Fibroblast of lung (primary cell): ENCODE measurements around the gene SLC29A1.

Experiments
- CTCF ChIP-seq, 2 donors: IDR thresholded peaks in 1 of 2; conservative IDR thresholded peaks in 1 of 2; 1 replicate in 1 of 2; 2 replicates in 1 of 2; pipeline ENCODE4 v1.5.1; 2011 to 2012; ENCODE audit warnings: low read length in 2 of 2, control low read depth in 1 of 2, inconsistent platforms in 1 of 2, low read depth in 1 of 2, mild to moderate bottlenecking in 1 of 2
- EZH2 ChIP-seq: IDR thresholded peaks from 2 replicates; pipeline ENCODE4 v1.5.1; 2012; ENCODE audit warnings: low read length, control low read depth, mild to moderate bottlenecking; ENCODE audit errors: missing control alignments

GRCh38 chr6:44228836-44229235 is 5.4 kb downstream of the SLC29A1 start:
- TF ChIP-seq CTCF (conservative IDR thresholded peaks at IDR 0.05 in 1 of 2, IDR thresholded peaks at IDR 0.05 in 1 of 2; ENCODE audit: low read depth in 1 of 2, low read length in 2 of 2): no peak
- TF ChIP-seq EZH2: no peak
